ENCODE data around the gene CELF6.

The CELF6 gene

GRCh38 chr15:72342385-72342784 lies 22.4 kb upstream of the CELF6 start:
- peak; percentile 28 for TF ChIP-seq CTCF (IDR thresholded peaks at IDR 0.05; ENCODE audit: insufficient read depth, low read length, missing control alignments)
- H3K4me3 ChIP-seq (ENCODE audit: low read depth, low read length), result no peak overlapping the region
- no peak for DNase-seq (ENCODE audit: low read depth, low spot score)
- CTCF ChIA-PET, result no interaction called here
- POLR2A ChIA-PET, result no interaction called here

- ChIA-PET CTCF (interaction anchor here (0.9 to 2.3 kb wide), 3 partner anchors 14 to 143 kb away, joined by 3 to 9 read pairs (median 4); no protein-coding TSS in a partner anchor), POLR2A (interaction anchor here (2.3 kb wide), 1 partner anchor 34 kb away, joined by 10 read pairs; the partner anchor contains the start of gene HEXA)
- no peak overlapping the region for H3K4me3 ChIP-seq (ENCODE audit: low read depth, low read length)
- TF ChIP-seq CTCF (IDR thresholded peaks at IDR 0.05; ENCODE audit: insufficient read depth, low read length, missing control alignments), result peak; percentile 8
- no peak for DNase-seq (ENCODE audit: low read depth, low spot score)
These were observed 21.4 kb upstream of the CELF6 start for GRCh38 chr15:72341361-72341760.

GRCh38 chr15:72340366-72340765 lies 20.4 kb upstream of the CELF6 start:
- no peak for DNase-seq (ENCODE audit: low read depth, low spot score)
- POLR2A ChIA-PET, result interaction anchor here (0.6 to 2.3 kb wide), 4 partner anchors 21 to 114 kb away, joined by 3 to 10 read pairs (median 4); partner anchors contain the start of gene HEXA
- no peak for TF ChIP-seq CTCF (IDR thresholded peaks at IDR 0.05; ENCODE audit: insufficient read depth, low read length, missing control alignments)
- no peak overlapping the region for H3K4me3 ChIP-seq (ENCODE audit: low read depth, low read length)
- CTCF ChIA-PET, result interaction anchor here (0.9 to 2.3 kb wide), 4 partner anchors 15 to 142 kb away, joined by 3 to 9 read pairs (median 5); no protein-coding TSS in a partner anchor

GRCh38 chr15:72339777-72340177 lies 19.8 kb upstream of the CELF6 start:
- CTCF ChIA-PET, result interaction anchor here (1.0 to 2.3 kb wide), 3 partner anchors 16 to 140 kb away, joined by 3 to 9 read pairs (median 6); no protein-coding TSS in a partner anchor
- DNase-seq (ENCODE audit: low read depth, low spot score), result peak; percentile 77
- POLR2A ChIA-PET, result interaction anchor here (0.6 to 2.3 kb wide), 3 partner anchors 31 to 113 kb away, joined by 3 to 10 read pairs (median 4); partner anchors contain the start of gene HEXA

GRCh38 chr15:72338617-72339321 lies 18.8 kb upstream of the CELF6 start:
- no peak for TF ChIP-seq CTCF (IDR thresholded peaks at IDR 0.05; ENCODE audit: insufficient read depth, low read length, missing control alignments)
- no peak overlapping the region for H3K4me3 ChIP-seq (ENCODE audit: low read depth, low read length)
- ChIA-PET POLR2A (interaction anchor here (2.3 kb wide), 1 partner anchor 37 kb away, joined by 10 read pairs; the partner anchor contains the start of gene HEXA), CTCF (interaction anchor here (0.8 to 2.0 kb wide), 3 partner anchors 9 to 139 kb away, joined by 3 to 6 read pairs (median 3); no protein-coding TSS in a partner anchor)
- DNase-seq (ENCODE audit: low read depth, low spot score), result peak; percentile 75

More at GRCh38 chr15:72339777-72340177, 19.8 kb upstream of the CELF6 start:
- TF ChIP-seq CTCF (IDR thresholded peaks at IDR 0.05; ENCODE audit: insufficient read depth, low read length, missing control alignments), result no peak
- H3K4me3 ChIP-seq (ENCODE audit: low read depth, low read length), result no peak overlapping the region

- no peak for TF ChIP-seq CTCF (IDR thresholded peaks at IDR 0.05; ENCODE audit: insufficient read depth, low read length, missing control alignments)
- no peak overlapping the region for H3K4me3 ChIP-seq (ENCODE audit: low read depth, low read length)
- POLR2A ChIA-PET, result no interaction called here
- CTCF ChIA-PET, result interaction anchor here (2.0 kb wide), 1 partner anchor 25 kb away, joined by 6 read pairs; no protein-coding TSS in a partner anchor
- no peak for DNase-seq (ENCODE audit: low read depth, low spot score)
These were observed 18.2 kb upstream of the CELF6 start for GRCh38 chr15:72338148-72338547.

Data from AG04449 (cell line).